G401 (cell line): Measurements from ENCODE around the gene RAB27A. TPM values are rescaled to one million over a fixed set of nuclear protein-coding genes. Genes with fewer than 3 reads are reported as not detected.
"Not testable (repeated sequence)": the region's sequence is repeated elsewhere in the genome, so short reads cannot be mapped to it uniquely, and the experiment has no call there.

Experiments used
- DNase-seq: peaks from one replicate; pipeline ENCODE4 v3.0.0-alpha.2; 2015; ENCODE audit warnings: low spot score
- in situ Hi-C: cut with HindIII; loops from 2 replicates; pipeline ENCODE4 v1.10.0; 2016; ENCODE audit warnings: low sequenced_read_pairs, mixed read lengths
- total RNA-seq: library from RNA; depleted of rRNA; stranded (reverse); fragments of >200 nt; shearing (Covaris generic); gene quantifications from 2 replicates; pipeline ENCODE4 v1.2.3, GENCODE V29; 2014

Gene RAB27A
- total RNA-seq, 1 experiment from 2014 or later = 7.3 TPM

DNA sequence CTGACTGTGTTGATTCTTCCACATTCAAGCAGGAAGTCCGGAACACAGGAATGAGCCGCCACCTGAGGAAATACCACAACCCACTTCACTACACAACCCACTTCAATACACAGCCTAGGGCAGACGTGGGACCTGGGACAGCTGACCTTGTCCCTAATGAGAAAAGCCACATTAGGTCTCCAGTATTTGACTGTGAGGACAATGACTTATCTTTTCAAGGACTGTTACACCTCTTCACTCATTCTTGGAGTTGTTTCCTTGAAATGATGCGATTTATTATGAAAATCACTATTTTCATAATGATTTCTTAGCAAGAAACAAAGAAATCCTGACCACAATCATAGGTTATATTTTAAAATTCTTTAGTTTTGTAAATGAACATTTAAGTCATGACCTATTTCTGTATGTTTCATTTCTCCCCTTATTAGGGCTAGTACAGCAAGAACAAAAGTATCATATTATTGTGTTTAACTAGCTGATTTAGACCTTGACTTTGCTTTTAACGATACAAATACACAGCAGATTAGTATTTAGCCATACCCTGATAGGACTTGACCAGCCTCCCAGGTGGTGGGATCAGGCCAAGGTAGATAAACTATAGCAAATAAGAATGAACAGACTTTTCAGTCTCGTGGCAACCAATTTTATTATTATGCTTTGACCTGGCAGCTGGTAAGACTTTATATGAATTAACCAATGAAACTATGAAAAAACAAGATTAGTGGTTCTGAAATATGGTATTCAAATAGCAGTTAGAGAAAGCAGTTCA is 6.0 kb downstream of the RAB27A start:
- DNase-seq = no peak
- in situ Hi-C loops = no loop called here

DNA sequence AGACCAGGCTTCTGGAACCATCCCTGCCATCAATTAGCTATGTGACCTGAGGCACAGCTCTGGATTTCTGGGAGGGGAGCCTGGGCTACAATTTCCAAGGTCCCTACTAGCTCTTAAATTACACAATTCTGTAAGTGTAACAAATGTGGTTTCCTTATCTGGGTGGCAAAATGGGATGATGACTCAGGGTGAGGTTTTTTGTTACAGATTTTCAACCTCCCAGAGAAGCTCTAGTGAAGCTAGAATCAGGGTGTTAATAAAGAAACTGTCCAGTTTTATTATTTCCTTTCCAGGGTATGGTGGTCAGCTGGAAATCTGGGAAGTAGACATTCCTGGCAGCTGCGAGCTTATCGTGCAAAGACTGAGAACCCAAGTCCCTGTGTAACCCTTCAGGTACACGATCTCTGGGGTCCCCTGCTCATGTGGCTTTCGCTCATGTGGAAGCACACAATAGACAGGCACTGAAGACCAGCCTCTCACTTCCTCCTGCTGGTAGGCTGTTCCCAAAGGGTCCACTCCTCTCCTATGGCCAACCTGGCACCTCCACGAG is 7.3 kb downstream of the RAB27A start:
- in situ Hi-C loops = no loop called here
- no peak for DNase-seq

DNA sequence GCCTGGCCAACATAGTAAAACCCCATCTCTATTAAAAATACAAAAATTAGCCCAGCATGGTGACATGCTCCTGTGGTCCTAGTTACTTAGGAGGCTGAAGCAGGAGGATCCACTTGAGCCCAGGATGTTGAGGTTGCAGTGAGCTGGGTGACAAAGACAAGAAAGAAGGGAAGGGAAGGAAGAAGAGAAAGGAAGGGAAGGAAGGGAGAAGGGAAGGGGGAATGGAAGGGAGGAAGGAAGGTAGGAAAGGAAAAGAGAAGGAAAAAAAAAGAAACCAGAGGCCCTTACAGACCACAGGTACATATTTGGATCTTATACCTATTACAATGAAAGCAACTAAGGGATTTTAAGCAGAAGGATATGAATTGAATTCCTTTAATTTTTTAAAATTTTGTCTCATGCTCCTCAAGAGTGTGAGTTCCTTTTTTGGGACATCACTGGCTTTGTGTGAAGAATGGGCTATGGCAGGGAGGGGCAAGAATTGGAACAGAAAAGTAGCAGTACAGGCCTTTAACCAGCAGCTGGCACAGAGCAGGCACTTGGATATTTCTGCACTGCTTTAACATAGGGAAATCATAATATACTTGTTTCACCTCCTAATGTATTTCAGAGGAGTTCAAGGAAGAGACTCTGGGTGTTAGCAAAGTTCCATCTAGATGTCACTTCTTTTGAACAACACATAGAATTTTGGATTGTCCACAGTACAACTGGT is 7.9 kb downstream of the RAB27A start:
- in situ Hi-C loops = no loop called here
- no peak for DNase-seq

DNA sequence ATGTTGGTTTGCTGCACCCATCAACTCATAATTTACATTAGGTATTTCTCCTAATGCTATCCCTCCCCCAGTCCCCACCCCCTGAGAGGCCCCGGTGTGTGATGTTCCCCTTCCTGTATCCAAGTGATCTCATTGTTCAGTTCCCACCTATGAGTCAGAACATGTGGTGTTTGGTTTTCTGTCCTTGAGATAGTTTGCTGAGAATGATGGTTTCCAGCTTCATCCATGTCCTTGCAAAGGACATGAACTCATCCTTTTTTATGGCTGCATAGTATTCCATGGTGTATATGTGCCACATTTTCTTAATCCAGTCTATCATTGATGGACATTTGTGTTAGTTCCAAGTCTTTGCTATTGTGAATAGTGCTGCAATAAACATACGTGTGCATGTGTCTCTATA is 9.0 kb downstream of the RAB27A start:
- DNase-seq, in situ Hi-C loops: not testable (repeated sequence)

DNA sequence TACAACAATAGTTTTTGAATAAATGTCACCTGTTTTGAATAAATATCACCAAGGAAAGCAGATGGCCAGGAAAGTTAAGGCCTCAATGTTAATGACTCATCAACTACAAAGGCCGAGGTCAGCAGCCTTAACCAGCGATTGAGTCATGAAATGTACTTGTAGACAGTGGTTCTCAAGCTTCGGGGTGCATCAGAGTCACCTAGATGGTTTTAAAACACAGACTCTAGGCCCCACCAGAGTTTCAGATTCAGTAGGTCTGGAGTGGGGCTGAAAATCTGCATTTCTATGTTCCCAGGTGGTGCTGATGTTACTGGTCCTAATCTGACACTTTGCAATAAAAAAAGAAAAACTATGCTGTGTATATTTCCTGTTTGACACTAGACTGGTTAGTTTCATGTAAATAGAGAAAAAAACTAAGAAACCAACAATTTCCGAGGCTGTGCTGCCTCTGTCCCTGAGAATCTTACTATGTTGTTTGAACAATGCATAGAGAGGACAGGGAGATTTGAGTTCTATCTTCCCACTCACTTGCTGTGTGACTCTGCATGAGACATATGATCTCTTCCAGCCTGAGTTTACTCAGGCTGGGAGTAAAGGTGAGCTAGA is 9.8 kb downstream of the RAB27A start:
- DNase-seq = no peak

DNA sequence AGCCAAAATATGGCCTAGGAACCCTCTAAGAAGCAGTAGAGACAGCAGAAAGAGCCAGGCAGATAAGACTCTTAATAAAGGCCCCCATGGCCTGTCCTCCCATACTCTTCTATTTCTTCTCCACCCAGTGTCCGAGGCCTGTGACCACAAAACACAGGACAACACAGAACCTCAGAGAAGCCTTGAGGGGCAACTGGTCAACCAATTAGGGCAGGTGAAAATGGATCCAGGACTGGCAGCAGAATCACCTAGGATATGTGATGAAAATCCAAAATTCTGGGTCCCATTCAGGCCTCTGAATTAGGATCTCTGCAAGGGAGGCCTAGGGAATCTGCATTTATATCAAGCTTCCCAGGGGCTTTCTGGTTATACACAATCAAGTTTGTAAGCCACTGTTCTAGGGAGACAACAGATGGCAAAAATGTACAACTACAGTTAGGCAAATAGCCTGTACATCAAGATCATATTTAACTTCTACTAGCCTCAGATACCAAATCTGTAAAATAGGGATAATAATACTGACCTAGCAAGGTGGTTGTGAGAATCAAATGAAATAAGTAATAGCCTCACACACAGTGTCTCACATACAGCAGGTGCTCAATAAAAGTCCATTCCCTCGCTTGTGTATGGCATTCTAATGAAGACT is 10.4 kb downstream of the RAB27A start:
- in situ Hi-C loops = no loop called here
- DNase-seq = no peak

More for the DNA sequence above, 9.8 kb downstream of the RAB27A start:
- in situ Hi-C loops = no loop called here

DNA sequence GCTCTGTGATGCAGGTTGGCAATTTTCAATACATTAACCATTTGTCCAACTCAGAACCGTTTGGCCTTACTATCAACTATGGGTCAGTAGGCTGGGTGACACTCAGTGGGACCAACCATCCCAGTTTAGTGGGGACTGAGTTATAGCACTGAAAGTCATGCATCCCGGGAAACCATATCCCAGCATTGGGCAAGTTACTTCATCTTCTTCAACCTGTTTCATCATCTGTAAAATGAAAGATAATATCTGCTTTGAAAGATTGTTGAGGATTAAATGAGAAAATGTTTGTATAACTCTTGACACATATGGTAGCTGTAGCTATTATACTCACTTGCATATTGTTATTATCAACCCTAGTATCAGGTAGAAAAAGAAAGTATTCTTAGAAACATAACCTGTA is 11.9 kb downstream of the RAB27A start:
- no peak for DNase-seq
- in situ Hi-C loops = no loop called here

DNA sequence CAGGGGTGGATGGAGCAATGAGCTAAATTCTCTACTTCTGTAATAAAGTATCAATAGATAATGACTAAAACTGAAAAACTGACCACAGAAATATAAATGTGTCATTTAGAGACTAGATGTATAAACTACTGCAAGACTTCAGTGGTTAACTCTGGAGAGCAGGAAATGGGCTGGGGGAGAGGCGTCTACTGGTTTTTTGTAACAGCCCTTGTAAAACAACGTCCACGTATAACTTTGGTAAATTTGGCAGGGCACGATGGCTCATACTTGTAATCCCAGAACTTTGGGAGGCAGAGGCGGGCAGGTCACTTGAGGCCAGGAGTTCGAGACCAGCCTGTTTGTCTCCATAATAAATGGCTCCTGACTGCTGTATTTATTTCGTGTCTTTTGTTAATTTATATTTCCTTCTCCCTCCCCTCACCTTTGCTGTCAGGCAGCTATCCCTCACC is 12.5 kb downstream of the RAB27A start:
- in situ Hi-C loops = no loop called here
- DNase-seq = no peak

DNA sequence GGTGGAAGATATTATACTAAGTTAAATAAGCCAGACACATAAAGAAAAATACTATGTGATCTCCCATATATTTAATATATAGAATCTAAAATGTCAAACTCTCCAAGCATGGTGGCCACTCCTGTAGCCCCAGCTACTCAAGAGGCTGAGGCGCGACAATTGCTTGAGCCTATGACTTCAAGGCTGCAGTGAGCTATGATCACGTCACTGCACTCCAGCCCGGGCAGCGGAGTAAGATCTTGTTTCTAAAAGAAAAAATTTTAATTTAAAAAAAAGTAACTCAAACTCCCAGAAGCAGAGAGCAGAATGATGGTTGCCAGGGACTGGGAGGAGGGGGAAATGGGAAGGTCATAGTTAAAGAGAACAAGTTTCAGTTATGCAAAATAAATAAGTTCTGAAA is 13.3 kb downstream of the RAB27A start:
- in situ Hi-C loops = no loop called here
- no peak for DNase-seq

DNA sequence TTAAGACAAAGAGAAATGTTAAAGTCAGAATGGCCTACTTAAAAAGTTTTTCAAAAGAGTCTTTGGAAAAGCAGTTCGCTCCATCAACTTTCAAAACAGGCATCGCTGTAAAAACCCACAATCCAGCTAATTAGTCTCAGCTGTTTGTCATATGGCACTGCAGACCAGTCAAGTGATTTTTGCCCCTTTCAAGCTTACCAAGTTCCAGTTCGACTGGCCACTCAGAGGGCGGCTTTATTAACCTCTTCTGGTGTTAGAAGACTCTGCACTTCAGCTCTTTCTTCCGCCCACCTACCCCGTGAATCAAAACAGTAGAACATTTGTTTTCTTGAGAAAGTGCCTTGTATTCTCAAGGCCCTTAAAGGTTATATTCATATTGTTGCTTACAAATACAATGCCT is 19.3 kb downstream of the RAB27A start:
- in situ Hi-C loops = no loop called here
- DNase-seq = no peak

DNA sequence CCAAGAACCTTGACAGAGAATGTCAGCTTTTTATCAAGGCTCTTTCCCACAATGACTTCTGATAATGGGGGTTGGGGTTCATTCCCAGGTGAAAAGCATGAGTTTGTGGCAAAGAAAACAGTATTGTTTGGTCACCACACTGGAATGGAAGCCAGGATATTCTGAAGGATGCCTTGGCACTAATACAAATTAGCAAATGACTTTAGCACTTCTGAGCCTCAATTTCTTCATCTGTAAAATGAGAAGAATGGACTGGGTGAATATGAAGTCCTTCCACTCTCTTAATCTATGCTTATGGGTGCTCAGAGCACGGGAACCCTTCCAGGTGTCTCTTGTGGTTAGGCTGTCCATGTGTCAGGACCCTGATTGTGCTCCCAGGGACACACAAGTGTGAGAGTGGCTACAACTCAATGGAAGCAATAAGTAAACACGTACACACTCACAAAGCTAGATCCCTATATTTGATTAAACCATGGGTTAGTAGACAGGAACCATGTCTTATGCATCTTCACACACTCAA is 21.4 kb downstream of the RAB27A start:
- no peak for DNase-seq

DNA sequence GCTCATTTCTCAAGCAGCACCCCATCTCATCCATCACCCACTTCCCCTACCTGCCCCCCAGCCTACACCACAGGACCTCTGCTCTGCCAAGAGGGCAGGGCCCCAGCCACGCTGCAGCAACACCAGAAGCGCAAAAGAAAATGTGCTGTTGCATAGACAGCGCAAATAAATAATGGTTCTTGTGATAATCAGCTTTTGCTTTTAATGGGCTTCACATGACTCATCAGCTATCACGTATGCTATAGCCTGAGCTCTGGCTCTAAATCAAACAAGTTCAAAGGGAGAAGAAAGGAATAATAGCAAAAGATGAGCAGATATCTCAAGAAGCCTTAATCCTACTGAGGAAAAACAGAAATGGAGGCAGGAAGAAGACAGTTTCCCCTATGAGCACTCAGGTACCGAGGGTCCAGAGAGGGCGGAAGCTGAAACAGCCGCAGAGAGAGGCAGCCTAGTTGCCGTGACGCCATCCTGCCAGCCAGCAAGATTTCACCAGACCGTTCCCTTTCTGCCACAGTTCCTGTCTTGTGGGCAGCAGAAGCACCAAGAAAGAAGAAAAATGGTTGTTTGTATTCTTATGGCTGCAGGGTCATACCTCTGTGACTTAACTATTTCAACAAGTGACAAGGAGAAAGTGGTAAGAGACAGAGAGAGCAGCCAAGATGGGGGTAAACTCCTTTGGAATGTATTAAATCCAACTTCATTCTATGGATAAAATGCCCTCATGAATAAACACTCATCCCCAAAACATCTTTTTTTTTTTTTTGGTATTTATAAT is 22.0 kb downstream of the RAB27A start:
- DNase-seq = no peak
- in situ Hi-C loops = no loop called here

More for the DNA sequence above, 21.4 kb downstream of the RAB27A start:
- in situ Hi-C loops = no loop called here

DNA sequence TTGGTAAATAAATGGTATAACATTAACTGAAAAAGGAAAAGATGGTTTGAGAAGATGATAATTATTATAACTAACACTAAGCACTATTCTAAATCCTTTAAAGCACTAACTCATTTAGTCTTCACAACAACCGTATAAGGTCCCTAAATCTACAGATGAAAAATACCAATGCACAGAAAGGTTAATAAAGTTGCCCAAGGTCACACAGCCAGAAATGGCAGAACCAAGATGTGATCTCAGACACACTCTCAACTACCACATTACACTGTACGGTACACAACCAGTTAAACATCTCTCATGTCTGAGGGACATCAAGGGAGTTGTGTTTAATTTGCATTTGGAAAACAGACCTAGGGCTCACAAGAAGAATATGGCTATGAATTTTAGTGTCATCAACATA is 23.1 kb downstream of the RAB27A start:
- in situ Hi-C loops = no loop called here
- no peak for DNase-seq

DNA sequence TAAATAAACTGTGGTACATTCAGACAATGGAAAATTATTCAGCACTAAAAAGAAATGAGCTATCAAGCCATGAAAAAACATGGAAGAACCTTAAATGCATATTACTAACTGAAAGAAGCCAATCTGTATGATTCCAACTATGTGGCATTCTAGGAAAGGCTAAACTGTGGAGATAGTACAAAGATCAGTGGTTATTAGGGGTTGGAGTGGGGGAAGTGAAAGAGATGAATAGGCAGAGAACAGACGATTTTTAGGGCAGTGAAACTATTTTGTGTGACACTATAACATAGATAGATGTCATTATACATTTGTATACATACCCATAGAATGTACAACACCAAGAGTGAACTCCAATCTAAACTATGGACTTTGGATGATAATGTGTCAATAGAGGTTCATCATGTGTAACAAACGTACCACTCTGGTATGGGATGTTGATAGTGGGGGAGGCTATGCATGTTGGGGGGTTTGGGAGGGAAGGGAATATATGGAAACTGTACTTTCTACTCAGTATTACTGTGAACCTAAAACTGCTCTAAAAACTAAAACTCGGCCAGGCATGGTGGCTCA is 29.0 kb downstream of the RAB27A start:
- in situ Hi-C loops = no loop called here

DNA sequence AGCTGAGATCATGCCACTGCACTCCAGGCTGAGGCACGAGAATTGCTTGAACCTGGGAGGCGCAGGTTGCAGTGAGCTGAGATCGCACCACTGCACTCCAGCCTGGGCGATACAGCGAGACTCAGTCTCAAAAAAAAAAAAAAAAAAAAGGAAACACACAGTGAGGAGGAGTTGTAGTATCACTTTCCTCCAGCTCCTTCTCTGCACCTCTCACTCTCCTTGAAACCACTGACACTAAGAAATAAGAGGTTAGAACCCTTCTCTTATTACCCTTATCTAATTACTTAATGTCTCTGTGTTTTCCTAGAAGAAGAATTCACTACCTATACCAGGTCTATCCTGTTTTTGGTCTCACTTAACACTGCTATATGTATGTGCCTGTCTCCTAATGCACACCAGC is 31.7 kb downstream of the RAB27A start:
- no peak for DNase-seq
- in situ Hi-C loops = no loop called here

More for the DNA sequence above, 29.0 kb downstream of the RAB27A start:
- DNase-seq = no peak

DNA sequence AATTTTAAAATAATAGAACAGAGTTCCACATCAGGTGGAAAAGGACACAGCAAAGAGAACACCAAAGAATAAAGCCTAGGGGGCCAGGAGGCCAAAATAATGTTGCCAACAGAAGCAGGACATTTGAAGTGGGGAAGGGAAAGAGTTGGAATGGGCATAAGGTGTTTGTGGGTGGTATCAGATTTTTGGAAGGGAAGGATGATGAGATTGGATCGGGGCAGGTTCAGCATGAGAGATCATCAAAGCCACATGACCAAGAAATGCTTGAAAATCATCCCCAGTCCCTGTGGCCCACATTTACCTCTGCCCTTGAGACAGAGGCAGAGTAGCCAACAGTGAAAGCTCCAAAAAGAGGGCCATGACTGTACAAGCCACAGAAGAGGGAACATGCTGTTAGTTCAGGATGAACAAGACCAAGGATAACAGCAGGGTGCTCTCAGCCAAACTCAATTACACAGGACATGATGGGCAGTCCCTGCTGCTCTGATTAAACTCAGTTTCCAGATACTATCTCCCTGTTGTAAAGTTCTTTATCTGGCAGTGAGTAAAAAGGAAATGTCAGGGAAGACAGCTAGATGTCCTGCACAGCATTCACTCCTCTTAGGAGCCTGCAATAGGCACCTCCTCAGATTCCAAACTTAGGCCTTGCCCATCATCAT is 32.5 kb downstream of the RAB27A start:
- DNase-seq = no peak
- in situ Hi-C loops = no loop called here

DNA sequence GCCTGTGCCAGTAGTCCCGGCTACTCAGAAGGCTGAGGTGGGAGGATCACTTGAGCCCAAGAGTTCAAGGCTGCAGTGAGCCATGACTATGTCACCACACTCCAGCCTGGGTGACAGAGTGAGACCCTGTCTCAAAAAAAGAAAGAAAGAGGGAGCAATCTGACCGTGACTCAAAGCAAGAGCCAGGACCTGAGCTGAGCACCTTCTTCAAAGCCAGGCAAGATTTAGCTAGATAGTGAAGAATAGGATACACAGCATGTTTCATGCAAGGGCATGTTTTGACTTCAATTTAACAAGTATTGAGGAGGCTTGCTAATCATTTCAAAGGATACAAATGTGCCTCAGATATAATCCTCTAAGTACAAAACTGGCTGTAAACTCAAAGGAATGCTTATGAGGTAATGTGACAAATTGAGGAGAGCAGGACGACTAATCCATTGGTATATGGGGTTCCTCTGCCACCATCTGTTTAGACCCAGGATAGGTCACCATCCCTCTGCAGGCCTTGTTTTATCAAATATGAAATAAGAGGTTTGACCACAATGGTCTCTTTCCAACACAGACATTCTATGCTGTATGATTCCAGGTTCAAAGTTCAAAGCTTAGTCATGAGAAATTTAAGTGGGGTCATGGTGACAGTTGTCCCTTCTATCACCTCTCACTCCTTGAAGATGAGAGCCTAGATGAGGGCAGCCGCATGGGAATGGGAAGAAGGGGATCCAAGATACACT is 33.2 kb downstream of the RAB27A start:
- in situ Hi-C loops = no loop called here
- DNase-seq = no peak
